Colonic mucosa (tissue), 4 donors: ENCODE measurements around the gene VPS52. TPM values are rescaled to one million over a fixed set of nuclear protein-coding genes. Genes with fewer than 3 reads are reported as not detected.

Experiments used
- DNase-seq: peaks from one replicate; pipeline ENCODE4 v3.0.0-alpha.2; 2020
- H3K27ac ChIP-seq: fragments of 200-600 bp; one replicate; pipeline ENCODE4 v1.8.0; 2021
- H3K27me3 ChIP-seq: fragments of 200-600 bp; one replicate; pipeline ENCODE4 v1.8.0; 2021
- H3K36me3 ChIP-seq: fragments of 200-600 bp; one replicate; pipeline ENCODE4 v1.8.0; 2021
- H3K4me1 ChIP-seq: fragments of 200-600 bp; one replicate; pipeline ENCODE4 v1.8.0; 2021; ENCODE audit warnings: mild to moderate bottlenecking
- H3K4me3 ChIP-seq: fragments of 200-600 bp; one replicate; pipeline ENCODE4 v1.8.0; 2021
- H3K9ac ChIP-seq, 2 donors: one replicate each; pipeline ENCODE4 v1.7.0; 2013; ENCODE audit warnings: control low read depth in 2 of 2, low read depth in 2 of 2, low read length in 2 of 2
- H3K9me3 ChIP-seq: fragments of 200-600 bp; one replicate; pipeline ENCODE4 v1.8.0; 2021
- CTCF ChIP-seq: fragments of 200-600 bp; IDR thresholded peaks from one replicate; pipeline ENCODE4 v1.8.0; 2022; ENCODE audit warnings: antibody characterized with exemption, mild to moderate bottlenecking
- intact Hi-C: fragments of 100-400 bp; cut with DNase I; formaldehyde crosslinking; loops from one replicate; pipeline ENCODE4 v1.14.1; 2022
- total RNA-seq, 2 donors: library from RNA; stranded (reverse); fragmentation: NEBNext Ultra II Directional in 1 of 2; extraction: Animal tissue kit (Norgen Biotek cat#: 25700) in 1 of 2; gene quantifications; one replicate each; pipeline ENCODE4 v1.2.1, GENCODE V29; 2021
- donor health status: healthy.
- donor health status: DM: no; HTN: no; CAD: no.
- donor health status: DM: no; HTN: no; CAD: no.

Gene VPS52
- total RNA-seq, 2 donors from 2014 or later: 48.4 to 73.2 TPM

- H3K9ac ChIP-seq: peak overlapping the region; percentile 46 to 56
- intact Hi-C loops: no loop called here
- H3K4me3 ChIP-seq: peak overlapping the region; percentile 7
- H3K4me1 ChIP-seq: no peaks in the 10 kb centered on the region
- no peak overlapping the region for H3K27ac ChIP-seq
- H3K27me3 ChIP-seq: no peaks in the 10 kb centered on the region
- H3K36me3 ChIP-seq: no peaks in the 10 kb centered on the region
- H3K9me3 ChIP-seq: no peaks in the 10 kb centered on the region
- no peak for TF ChIP-seq CTCF
- no peak for DNase-seq
Measured at GRCh38 chr6:33213166-33213988, 58.3 kb downstream of the VPS52 start.

- peak overlapping the region; percentile 46 to 56 for H3K9ac ChIP-seq
- TF ChIP-seq CTCF: no peak
- H3K36me3 ChIP-seq: no peaks in the 10 kb centered on the region
- DNase-seq: no peak
- no peaks in the 10 kb centered on the region for H3K9me3 ChIP-seq
- no peaks in the 10 kb centered on the region for H3K4me1 ChIP-seq
- intact Hi-C loops: no loop called here
- no peaks in the 10 kb centered on the region for H3K27me3 ChIP-seq
- no peak overlapping the region for H3K27ac ChIP-seq
- peak overlapping the region; percentile 7 for H3K4me3 ChIP-seq
Measured at GRCh38 chr6:33212857-33213165, 58.9 kb downstream of the VPS52 start.

GRCh38 chr6:33211666-33212422 is 59.8 kb downstream of the VPS52 start:
- TF ChIP-seq CTCF: no peak
- Histone ChIP-seq H3K27ac (no peak overlapping the region), H3K9me3 (no peaks in the 10 kb centered on the region), H3K9ac (no peak overlapping the region), H3K27me3 (no peaks in the 10 kb centered on the region), H3K4me3 (no peak overlapping the region), H3K4me1 (no peaks in the 10 kb centered on the region), H3K36me3 (no peaks in the 10 kb centered on the region)
- DNase-seq: no peak
- intact Hi-C loops: no loop called here

- no peak for DNase-seq
- intact Hi-C loops: no loop called here
- no peaks in the 10 kb centered on the region for H3K9me3 ChIP-seq
Measured at GRCh38 chr6:33211136-33211535, 60.5 kb downstream of the VPS52 start.

GRCh38 chr6:33209856-33210255 is 61.8 kb downstream of the VPS52 start:
- intact Hi-C loops: no loop called here
- no peak overlapping the region for H3K27ac ChIP-seq
- H3K36me3 ChIP-seq: no peaks in the 10 kb centered on the region
- no peaks in the 10 kb centered on the region for H3K27me3 ChIP-seq
- no peak for DNase-seq
- H3K9me3 ChIP-seq: no peaks in the 10 kb centered on the region
- no peak overlapping the region for H3K4me3 ChIP-seq
- H3K4me1 ChIP-seq: no peaks in the 10 kb centered on the region
- TF ChIP-seq CTCF: no peak
- H3K9ac ChIP-seq: no peak overlapping the region

More at GRCh38 chr6:33211136-33211535, 60.5 kb downstream of the VPS52 start:
- Histone ChIP-seq H3K9ac (no peak overlapping the region), H3K4me3 (no peak overlapping the region), H3K27ac (no peak overlapping the region), H3K27me3 (no peaks in the 10 kb centered on the region), H3K4me1 (no peaks in the 10 kb centered on the region), H3K36me3 (no peaks in the 10 kb centered on the region)
- TF ChIP-seq CTCF: no peak
